DMS153 treated with DMSO at 0.1 percent for 48 hours (cell line): Measurements from ENCODE around the gene SLC12A5.

ENCODE experiments used
- DNase-seq: peaks from one replicate; lab custom pipeline; 2025; ENCODE audit not compliant: unreplicated experiment; lab: John Stamatoyannopoulos, UW

SLC12A5 gene

DNA sequence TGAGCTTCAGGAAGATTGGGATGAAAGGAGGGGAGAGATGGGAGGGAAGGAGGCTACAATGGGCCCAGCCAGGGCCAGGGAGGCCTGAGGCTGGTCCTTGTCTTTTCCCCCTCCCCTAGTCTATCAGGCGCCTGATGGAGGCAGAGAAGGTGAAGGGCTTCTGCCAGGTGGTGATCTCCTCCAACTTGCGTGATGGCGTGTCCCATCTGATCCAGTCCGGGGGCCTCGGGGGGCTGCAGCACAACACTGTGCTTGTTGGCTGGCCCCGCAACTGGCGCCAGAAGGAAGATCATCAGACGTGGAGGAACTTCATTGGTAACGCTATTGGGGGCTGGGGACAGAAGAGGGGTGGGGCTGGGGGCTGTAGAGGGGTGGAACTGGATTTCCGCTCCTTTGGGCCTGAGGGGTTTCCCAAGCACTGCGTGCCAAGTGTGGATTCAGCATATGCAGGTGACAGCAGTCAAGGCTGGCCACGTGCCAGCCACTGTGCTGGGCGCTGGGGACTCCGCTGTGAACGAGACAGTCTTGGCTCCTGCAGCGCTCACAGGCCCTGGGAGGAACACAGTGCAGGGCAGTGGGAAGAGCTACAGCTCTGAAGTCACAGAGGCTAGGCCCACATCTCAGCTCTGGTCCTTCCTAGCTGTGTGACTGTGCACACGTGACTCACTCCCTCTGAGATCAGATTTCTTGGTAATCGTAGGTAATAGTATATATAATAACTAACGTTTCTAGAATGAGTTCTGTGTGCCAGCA, 22.7 kb downstream of the SLC12A5 start:
- peak; percentile 25 for DNase-seq

- DNase-seq: no peak
Observed at GRCh38 chr20:46053416-46053815, 24.4 kb downstream of the SLC12A5 start.

DNA sequence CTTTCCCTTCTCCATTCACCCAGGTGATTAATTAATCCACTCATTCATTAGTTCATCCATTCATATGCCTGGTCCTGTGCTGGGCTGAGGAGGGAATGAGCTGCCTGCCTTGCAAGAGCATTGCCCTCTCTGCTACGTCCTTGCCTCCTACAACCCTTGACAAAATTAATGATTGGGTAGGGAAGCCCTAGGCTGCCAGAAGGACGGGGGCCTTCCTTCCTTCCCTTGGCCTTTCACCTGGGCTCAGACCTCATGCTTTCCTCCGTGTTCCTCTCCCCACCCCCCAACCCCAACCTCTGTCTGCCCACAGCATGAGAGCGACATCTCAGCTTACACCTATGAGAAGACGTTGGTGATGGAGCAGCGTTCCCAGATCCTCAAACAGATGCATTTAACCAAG, 25.6 kb downstream of the SLC12A5 start:
- DNase-seq: no peak

- no peak for DNase-seq
Observed at GRCh38 chr20:46055269-46055668, 26.3 kb downstream of the SLC12A5 start.

GRCh38 chr20:46056027-46056833, 27.2 kb downstream of the SLC12A5 start:
- DNase-seq: no peak

DNA sequence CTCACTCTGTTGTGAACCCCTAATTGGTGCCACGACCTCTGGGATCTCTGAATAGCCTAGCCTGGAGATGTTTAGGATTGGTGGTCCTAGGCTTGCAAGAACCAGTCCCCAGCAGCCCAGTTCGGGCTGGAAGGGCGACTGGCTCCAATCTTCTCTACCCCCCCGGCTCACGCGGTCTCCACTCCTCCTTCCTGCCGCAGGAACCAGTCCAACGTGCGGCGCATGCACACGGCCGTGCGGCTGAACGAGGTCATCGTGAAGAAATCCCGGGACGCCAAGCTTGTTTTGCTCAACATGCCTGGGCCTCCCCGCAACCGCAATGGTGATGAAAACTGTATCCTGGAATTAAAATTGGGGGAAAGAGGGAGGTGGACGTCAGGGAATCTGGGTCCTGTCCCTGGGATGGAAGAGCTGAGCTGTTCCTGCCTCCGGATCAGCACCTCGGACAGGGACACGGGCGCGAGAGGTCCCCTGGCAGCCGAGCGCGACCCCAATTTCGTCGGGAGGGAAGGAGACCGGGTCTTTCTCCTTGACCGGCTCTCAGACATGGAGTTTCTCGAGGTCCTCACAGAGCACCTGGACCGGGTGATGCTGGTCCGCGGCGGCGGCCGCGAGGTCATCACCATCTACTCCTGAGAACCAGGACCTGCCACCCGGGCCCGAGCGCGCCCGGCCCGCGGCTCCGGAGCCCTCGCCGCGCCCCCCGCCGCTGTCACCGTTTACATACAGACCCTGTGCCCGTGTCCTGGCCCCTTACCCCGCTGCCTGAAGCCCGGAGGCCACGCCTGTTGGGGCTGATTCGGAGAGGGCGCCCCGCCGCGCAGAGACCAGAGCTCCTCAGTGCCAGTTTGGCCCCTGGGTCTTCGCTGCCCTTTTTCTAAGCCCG, 28.2 kb downstream of the SLC12A5 start:
- DNase-seq: no peak

DNA sequence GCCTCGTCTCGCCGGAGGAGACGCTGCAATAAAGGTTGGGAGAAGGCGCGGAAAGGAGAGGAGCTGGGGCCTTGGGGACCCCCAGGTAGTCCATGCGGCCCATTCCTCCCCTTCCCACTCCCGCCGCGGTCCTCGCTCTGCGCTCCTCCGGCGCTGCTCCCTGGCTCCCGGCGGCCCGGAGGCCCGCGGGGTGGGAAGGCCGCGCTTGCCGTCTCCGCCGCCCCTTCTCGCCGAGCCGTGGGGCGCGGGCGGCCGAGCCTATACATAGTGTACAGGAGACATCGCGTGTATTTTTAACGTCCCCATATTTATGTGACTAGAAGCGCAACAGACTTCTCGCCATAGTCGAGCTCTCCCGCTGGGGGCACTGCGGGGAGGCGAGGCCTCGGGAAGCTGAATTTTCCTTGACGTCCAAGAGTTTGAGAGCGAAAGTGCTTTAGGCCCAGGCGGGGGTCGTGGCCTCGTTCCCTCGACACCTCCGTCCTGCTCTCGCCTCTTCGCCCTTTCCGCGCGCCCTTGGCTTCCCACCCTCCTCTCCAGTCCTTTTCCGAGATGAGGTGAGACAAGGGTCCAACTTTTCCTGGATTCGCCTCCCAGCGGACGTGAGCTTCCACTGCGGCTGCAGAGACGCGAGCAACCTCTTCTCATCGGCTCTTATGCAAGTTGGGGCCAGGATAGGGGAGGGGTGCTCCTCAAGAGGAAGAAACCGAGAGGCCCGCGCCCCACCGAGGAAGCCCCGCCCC, 29.0 kb downstream of the SLC12A5 start:
- peak; percentile 39 for DNase-seq

DNA sequence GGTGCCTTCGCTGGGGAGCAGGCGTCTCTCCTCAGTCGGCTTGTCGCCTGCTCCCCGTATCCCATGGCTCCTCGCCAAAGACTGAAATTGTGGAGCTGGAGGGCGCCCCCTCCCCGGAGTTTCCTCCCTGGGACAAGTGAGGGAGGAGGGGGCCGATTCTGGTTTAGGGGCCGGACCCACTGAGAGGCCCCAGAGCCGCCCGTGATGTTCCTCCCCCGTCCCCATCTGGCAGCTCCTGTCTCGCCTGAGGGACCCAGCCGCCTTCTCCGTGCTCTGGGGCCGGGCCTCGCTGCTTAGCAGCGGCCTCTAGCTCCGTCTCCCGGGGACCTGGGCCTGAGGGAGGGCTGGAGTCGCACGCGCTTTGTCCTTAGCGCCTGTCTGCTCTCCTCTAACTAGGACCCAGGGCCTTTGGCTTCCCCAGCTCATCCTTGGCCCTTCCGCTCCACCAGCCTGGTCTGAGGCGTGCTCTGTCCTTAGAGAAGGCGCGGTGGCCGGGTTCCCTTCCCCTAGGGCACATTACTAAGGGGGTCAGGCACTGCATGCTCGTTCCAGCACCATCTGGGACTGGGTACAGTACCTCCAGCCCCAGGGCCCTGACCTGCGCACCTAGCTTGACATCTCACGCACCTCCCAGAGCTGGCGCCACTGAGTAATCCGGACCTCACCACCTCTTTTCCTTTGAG, 29.7 kb downstream of the SLC12A5 start:
- peak; percentile 38 for DNase-seq

GRCh38 chr20:46060301-46060881, 31.4 kb downstream of the SLC12A5 start:
- peak; percentile 96 for DNase-seq

DNA sequence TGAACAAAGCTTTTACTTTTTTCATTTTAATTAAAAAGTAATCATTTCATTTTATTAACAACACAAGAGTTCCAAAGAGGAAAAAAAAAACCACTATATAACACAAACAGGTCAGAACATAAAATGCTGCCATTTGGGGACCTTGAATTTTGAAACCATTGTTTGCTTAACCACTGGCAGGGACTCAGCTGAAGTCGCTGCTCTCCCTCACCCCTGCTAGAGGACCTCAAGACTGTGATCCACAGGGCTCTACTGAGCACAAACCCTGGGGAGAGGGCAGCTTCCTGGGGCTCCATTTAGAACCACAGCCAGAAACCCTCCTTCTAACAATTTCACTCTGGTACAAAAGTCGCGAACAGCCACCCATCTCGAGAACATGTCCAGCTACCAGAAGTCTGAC, 32.0 kb downstream of the SLC12A5 start:
- no peak for DNase-seq

DNA sequence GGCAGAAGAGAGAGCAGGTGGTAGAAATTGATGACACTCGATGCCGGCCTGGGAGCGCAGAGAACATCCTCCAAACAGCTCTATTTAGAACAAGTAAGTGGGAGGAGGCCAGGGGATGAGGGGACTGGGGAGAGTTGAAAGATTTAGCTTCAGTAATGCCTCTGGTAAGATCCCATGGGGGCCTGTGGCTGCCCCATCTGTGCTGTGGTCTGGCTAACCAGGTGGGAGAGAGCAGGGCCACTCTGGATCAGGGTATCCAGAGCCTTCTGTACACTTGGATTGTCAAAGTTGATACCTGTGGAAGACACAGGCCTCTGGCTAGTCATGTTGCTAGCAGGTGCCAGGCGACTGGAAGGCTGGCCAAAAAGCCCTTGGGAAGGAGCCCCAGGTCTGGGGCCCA, 33.1 kb downstream of the SLC12A5 start:
- no peak for DNase-seq

DNA sequence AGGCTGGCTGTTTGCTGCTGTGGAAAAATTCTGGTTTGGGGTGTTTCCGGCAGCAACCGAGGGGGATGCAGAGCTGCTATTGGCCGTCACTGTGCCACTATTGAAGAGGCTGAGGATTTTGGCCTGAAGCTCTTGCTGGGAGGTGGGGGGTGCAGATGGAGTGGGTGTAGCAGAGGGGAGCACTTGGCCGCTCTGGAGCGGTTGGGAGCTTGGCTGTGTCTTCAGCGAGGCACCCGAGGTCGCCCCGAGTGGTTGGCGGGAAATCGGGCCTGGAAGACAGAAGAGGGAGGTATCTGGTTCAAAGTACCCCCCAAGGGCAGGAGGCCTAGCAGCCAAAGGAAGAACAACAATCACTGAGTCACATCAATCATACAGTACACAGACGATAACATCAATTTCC, 33.6 kb downstream of the SLC12A5 start:
- DNase-seq: no peak

DNA sequence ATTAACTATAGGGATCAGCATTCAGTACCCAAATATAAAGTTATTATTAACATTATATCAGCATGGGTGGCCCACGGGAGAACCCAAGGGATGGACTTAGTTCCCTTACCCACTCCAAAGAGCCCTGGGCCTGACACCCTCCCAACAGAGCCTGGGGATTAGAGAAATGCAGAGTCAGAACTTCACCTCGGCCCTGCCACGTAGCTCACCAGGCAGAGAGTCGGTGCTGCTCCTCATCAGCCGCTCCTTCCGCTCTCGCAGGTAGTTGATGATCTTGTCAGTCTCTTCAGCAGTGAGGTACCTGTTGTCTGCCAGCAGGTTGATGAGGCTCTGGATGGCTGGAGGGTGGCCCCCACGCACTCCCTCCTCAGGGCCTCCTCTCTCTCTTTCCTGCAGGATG, 34.1 kb downstream of the SLC12A5 start:
- no peak for DNase-seq

DNA sequence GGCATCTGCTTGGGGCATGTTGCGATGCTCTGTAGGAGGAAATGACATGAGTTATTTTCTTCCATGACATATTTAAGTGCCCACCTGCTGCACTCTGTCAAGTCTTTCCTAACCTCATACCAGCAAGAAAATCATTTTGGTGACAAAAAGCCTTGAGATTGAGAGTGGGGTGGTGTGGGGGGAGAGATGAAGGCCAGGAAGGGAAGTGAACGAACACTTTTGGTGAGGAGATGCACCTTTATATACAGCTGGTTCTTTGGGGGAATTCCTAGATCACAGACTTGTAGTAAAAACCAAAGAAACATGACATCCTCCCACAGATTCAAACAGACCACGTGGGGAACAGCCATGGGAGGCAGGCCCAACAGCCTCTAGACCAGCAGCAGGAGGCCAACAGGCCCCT, 34.6 kb downstream of the SLC12A5 start:
- DNase-seq: no peak

DNA sequence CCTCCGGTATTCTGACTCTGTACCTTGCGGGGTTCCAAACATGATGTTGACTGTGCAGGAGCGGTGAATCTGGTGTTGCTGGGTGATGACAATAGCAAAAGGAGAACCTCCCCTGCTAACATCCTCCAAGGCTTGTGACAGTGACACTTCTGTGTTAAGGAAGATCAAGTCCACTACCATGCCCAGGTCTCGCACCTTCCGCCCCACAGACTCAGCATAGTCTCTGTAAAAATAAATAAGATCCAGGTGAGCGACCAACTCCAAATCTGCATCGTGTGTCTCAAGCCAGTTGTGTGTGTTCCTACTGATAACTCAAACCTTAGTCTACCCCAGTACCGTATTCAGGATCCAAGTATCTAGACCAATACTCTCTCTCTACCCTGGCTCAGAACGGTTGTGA, 36.0 kb downstream of the SLC12A5 start:
- DNase-seq: no peak

- no peak for DNase-seq
Observed at GRCh38 chr20:46065691-46066090, 36.7 kb downstream of the SLC12A5 start.

DNA sequence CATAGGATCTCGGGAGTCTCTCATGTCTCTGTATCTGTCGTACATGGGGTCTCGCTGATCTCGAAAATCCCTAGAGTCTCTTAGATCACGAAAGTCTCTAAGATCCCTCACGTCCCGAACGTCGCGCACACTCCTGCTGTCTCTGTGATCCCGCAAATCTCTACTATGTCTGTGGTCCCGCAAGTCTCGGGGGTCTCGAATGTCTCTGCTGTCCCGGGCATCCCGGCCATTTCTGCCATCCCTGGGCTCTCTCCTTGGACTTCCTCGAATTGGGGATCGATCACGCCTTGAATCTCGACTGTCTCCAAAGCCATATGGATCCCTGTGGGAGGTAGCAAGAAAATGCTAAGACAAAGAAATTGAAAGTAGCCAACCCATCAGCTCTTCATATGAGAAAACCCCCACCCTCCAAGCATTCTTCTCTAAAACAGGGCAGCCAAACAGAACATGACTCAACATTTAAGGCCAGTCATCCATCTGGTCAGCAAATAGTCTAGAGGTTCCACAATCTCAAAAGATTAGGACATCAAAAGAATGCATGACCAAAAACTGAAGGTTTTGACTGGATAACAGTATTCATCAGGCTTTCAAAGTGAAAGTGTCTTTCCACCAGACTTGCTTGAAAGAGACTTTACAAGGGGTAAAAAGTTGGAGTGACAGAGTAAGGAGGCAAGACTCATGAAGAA, 41.3 kb downstream of the SLC12A5 start:
- DNase-seq: no peak

DNA sequence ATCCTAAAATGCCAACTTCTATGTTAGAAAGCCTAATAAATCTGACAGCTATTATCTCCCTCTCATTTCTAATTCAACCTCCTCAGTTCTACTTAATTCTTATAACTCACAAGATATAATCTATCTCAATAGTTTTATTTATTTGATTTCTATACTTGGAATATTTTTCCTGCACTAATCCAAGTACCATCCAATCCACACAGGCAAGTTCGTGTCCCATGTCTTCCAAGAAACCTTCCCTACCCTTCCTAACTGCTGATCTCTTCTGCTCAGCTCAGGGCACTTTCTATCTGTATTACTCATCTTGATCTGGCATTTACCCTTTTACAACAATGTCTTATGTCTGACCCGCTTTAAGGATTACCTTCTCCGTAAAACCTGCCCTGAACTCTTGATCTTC, 42.6 kb downstream of the SLC12A5 start:
- no peak for DNase-seq

- no peak for DNase-seq
Observed at GRCh38 chr20:46073024-46073423, 44.0 kb downstream of the SLC12A5 start.
